H1 (cell line): Measurements from ENCODE around the gene FGL2. TPM values are rescaled to one million over a fixed set of nuclear protein-coding genes. Genes with fewer than 3 reads are reported as not detected.

Experiments
- CTCF ChIA-PET: fragments of 300-600 bp; sonication (Branson Sonifier 250); formaldehyde crosslinking; loops from one replicate; lab custom pipeline; 2021; ENCODE audit not compliant: partially characterized antibody; lab: Charles Lee
- POLR2A ChIA-PET: fragments of 300-600 bp; sonication (Branson Sonifier 250); formaldehyde crosslinking; loops from one replicate; lab custom pipeline; 2021; ENCODE audit warnings: inconsistent platforms; ENCODE audit not compliant: partially characterized antibody; lab: Charles Lee
- DNase-seq, 2 experiments: peaks; one replicate each; pipeline versions ENCODE4 v3.0.0 to v3.0.0-alpha.2; 2010 to 2022; ENCODE audit warnings: low spot score in 2 of 2, low read depth in 1 of 2, mixed read lengths in 1 of 2
- FAIRE-seq: peaks from 2 replicates; lab custom pipeline; 2011; peaks lifted over from hg19 to GRCh38; lab: Jason Lieb, UNC
- H2AFZ ChIP-seq: 2 replicates; pipeline ENCODE4 v1.8.1; 2012; ENCODE audit warnings: low read length, inconsistent platforms
- H2AK5ac ChIP-seq: 2 replicates; pipeline ENCODE4 v1.6.1; 2013; ENCODE audit warnings: low read depth, low read length
- H2BK120ac ChIP-seq: replicated peaks from 2 replicates; pipeline ENCODE3; 2013; ENCODE audit warnings: low read depth, low read length, inconsistent platforms
- H2BK12ac ChIP-seq: 2 replicates; pipeline ENCODE4 v1.6.1; 2013; ENCODE audit warnings: low read depth, low read length
- H2BK15ac ChIP-seq: 2 replicates; pipeline ENCODE4 v1.6.1; 2013; ENCODE audit warnings: low read length
- H2BK20ac ChIP-seq: 2 replicates; pipeline ENCODE4 v1.6.1; 2013; ENCODE audit warnings: low read length
- H2BK5ac ChIP-seq: 2 replicates; pipeline ENCODE4 v1.6.1; 2013; ENCODE audit warnings: low read depth, low read length
- H3K14ac ChIP-seq: 2 replicates; pipeline ENCODE4 v1.6.1; 2013; ENCODE audit warnings: inconsistent platforms; ENCODE audit not compliant: insufficient read length
- H3K18ac ChIP-seq: 2 replicates; pipeline ENCODE4 v1.6.1; 2013; ENCODE audit warnings: low read length; ENCODE audit errors: extremely low read depth
- H3K23ac ChIP-seq: 2 replicates; pipeline ENCODE4 v1.6.1; 2013; ENCODE audit warnings: inconsistent platforms; ENCODE audit not compliant: insufficient read length
- H3K23me2 ChIP-seq: 2 replicates; pipeline ENCODE4 v1.6.1; 2013; ENCODE audit warnings: low read depth, low read length
- H3K27ac ChIP-seq: 2 replicates; pipeline ENCODE4 v1.6.1; 2011; ENCODE audit warnings: low read depth, low read length, inconsistent platforms
- H3K27me3 ChIP-seq, 4 experiments: replicated peaks in 1 of 4; 1 replicate in 1 of 4; 2 replicates in 3 of 4; pipeline versions ENCODE4 v1.6.1 to v1.8.1; 2011 to 2013; ENCODE audit warnings: low read length in 3 of 4, mild to moderate bottlenecking in 3 of 4, inconsistent platforms in 2 of 4, mixed read lengths in 2 of 4, moderate library complexity in 1 of 4; ENCODE audit not compliant: control insufficient read depth in 3 of 4, insufficient read depth in 3 of 4; ENCODE audit errors: extremely low read depth in 1 of 4
- H3K36me3 ChIP-seq, 4 experiments: 2 replicates each; pipeline versions ENCODE4 v1.6.1 to v1.8.1; 2011 to 2013; ENCODE audit warnings: mild to moderate bottlenecking in 4 of 4, low read length in 3 of 4, moderate library complexity in 2 of 4, control low read depth in 1 of 4, inconsistent platforms in 1 of 4; ENCODE audit not compliant: insufficient read depth in 4 of 4, control insufficient read depth in 2 of 4
- H3K4ac ChIP-seq: replicated peaks from 2 replicates; pipeline ENCODE3; 2013; ENCODE audit warnings: low read length, low read depth, mixed read lengths, inconsistent platforms; ENCODE audit not compliant: insufficient read length
- H3K4me1 ChIP-seq, 4 experiments: replicated peaks in 1 of 4; 1 replicate in 1 of 4; 2 replicates in 3 of 4; pipeline versions ENCODE4 v1.6.1 to v1.8.1; 2011 to 2013; ENCODE audit warnings: low read length in 3 of 4, inconsistent platforms in 2 of 4, mixed read lengths in 1 of 4; ENCODE audit not compliant: insufficient read depth in 4 of 4, control insufficient read depth in 3 of 4
- H3K4me2 ChIP-seq, 2 experiments: 2 replicates each; pipeline versions ENCODE4 v1.6.1 to v1.8.1; 2011 to 2013; ENCODE audit warnings: low read depth in 2 of 2, low read length in 2 of 2, control low read depth in 1 of 2, inconsistent platforms in 1 of 2, mild to moderate bottlenecking in 1 of 2; ENCODE audit not compliant: insufficient read depth in 1 of 2
- H3K4me3 ChIP-seq, 4 experiments: fragments of 200-600, 300-600 bp in 1 of 4; sonication (generic), shearing (Covaris generic), sonication (Bioruptor Twin) in 1 of 4; 2 replicates each; pipeline versions ENCODE4 v1.5.1 to v1.8.1; 2011 to 2016; ENCODE audit warnings: low read length in 4 of 4, low read depth in 3 of 4, control low read depth in 2 of 4, inconsistent platforms in 2 of 4, mild to moderate bottlenecking in 2 of 4, mixed read lengths in 1 of 4, moderate library complexity in 1 of 4; ENCODE audit not compliant: insufficient read depth in 2 of 4; ENCODE audit errors: extremely low read depth in 1 of 4
- H3K56ac ChIP-seq: replicated peaks from 2 replicates; pipeline ENCODE3; 2013; ENCODE audit warnings: low read depth, mild to moderate bottlenecking, mixed read lengths, low read length, inconsistent platforms; ENCODE audit not compliant: insufficient read length
- H3K79me1 ChIP-seq: 2 replicates; pipeline ENCODE4 v1.6.1; 2013; ENCODE audit warnings: low read depth, low read length, control low read depth
- H3K79me2 ChIP-seq, 2 experiments: 2 replicates each; pipeline versions ENCODE4 v1.6.1 to v1.8.1; 2012 to 2013; ENCODE audit warnings: low read length in 2 of 2, mild to moderate bottlenecking in 2 of 2, inconsistent platforms in 1 of 2; ENCODE audit not compliant: insufficient read depth in 2 of 2, control insufficient read depth in 1 of 2
- H3K9ac ChIP-seq, 4 experiments: replicated peaks in 1 of 4; 1 replicate in 1 of 4; 2 replicates in 3 of 4; pipeline versions ENCODE4 v1.6.1 to v1.8.1; 2011 to 2013; ENCODE audit warnings: low read depth in 3 of 4, low read length in 3 of 4, control low read depth in 2 of 4, mild to moderate bottlenecking in 2 of 4, moderate library complexity in 2 of 4, inconsistent platforms in 1 of 4; ENCODE audit errors: extremely low read depth in 1 of 4
- H3K9me3 ChIP-seq, 2 experiments: 2 replicates each; pipeline versions ENCODE4 v1.6.1 to v1.8.1; 2012 to 2013; ENCODE audit warnings: mild to moderate bottlenecking in 2 of 2, moderate library complexity in 2 of 2, control low read depth in 1 of 2, inconsistent platforms in 1 of 2, low read depth in 1 of 2, low read length in 1 of 2, mixed read lengths in 1 of 2; ENCODE audit not compliant: insufficient read depth in 2 of 2
- H4K20me1 ChIP-seq, 2 experiments: replicated peaks in 1 of 2; 2 replicates each; pipeline versions ENCODE3 to v1.8.1; 2011 to 2013; ENCODE audit warnings: inconsistent platforms in 2 of 2, low read length in 2 of 2, mild to moderate bottlenecking in 1 of 2; ENCODE audit not compliant: insufficient read depth in 2 of 2, control insufficient read depth in 1 of 2
- H4K5ac ChIP-seq: 2 replicates; pipeline ENCODE4 v1.6.1; 2013; ENCODE audit warnings: low read length, low read depth, mixed read lengths, inconsistent platforms; ENCODE audit not compliant: insufficient read length
- H4K8ac ChIP-seq: 2 replicates; pipeline ENCODE4 v1.8.0; 2013; ENCODE audit warnings: mild to moderate bottlenecking, moderate library complexity, low read length, inconsistent platforms; ENCODE audit not compliant: insufficient read depth; ENCODE audit errors: extremely low read depth
- H4K91ac ChIP-seq: replicated peaks from 2 replicates; pipeline ENCODE3; 2013; ENCODE audit warnings: low read length, mixed read lengths, inconsistent platforms; ENCODE audit not compliant: insufficient read length
- BACH1 ChIP-seq: IDR thresholded peaks from 2 replicates; pipeline ENCODE4 v1.6.1; 2012; ENCODE audit warnings: low read length, improper control_type of control experiment
- BRCA1 ChIP-seq: IDR thresholded peaks from 2 replicates; pipeline ENCODE4 v1.6.1; 2012; ENCODE audit warnings: low read depth, low read length, improper control_type of control experiment
- EP300 ChIP-seq, 2 experiments: IDR thresholded peaks; 1 replicate in 1 of 2; 2 replicates in 1 of 2; pipeline ENCODE4 v1.6.1; 2011 to 2012; ENCODE audit warnings: low read depth in 2 of 2, low read length in 2 of 2, mild to moderate bottlenecking in 2 of 2, borderline replicate concordance in 1 of 2, inconsistent platforms in 1 of 2, moderate library complexity in 1 of 2
- GTF2F1 ChIP-seq: IDR thresholded peaks from 2 replicates; pipeline ENCODE4 v1.6.1; 2012; ENCODE audit warnings: low read depth, low read length, improper control_type of control experiment, borderline replicate concordance
- JUN ChIP-seq: IDR thresholded peaks from 2 replicates; pipeline ENCODE4 v1.6.1; 2011; ENCODE audit warnings: low read depth, mild to moderate bottlenecking, improper control_type of control experiment, low read length
- POLR2A ChIP-seq, 2 experiments: IDR thresholded peaks; 1 replicate in 1 of 2; 2 replicates in 1 of 2; pipeline ENCODE4 v1.6.1; 2011; ENCODE audit warnings: low read depth in 2 of 2, low read length in 2 of 2, mild to moderate bottlenecking in 2 of 2; ENCODE audit errors: control extremely low read depth in 1 of 2
- ZNF274 ChIP-seq: IDR thresholded peaks from 2 replicates; pipeline ENCODE4 v1.7.0; 2012; ENCODE audit warnings: low read length, borderline replicate concordance; ENCODE audit errors: extremely low read depth
- WGBS, 2 experiments: shearing (Covaris generic) in 1 of 2; methylation state at CpG; one replicate each; pipeline versions ENCODE4 v1.1.6 to v1.1.7; 2013 to 2015; ENCODE audit warnings: low lambda C conversion rate in 2 of 2, mixed read lengths in 2 of 2, inconsistent platforms in 1 of 2, low coverage in 1 of 2, missing lambda C conversion rate in 1 of 2; ENCODE audit not compliant: insufficient replicate concordance in 2 of 2, insufficient coverage in 1 of 2, insufficient read length in 1 of 2; ENCODE audit errors: extremely low coverage in 1 of 2, missing lambda C conversion rate in 1 of 2; 5-methylcytosine and 5-hydroxymethylcytosine counted together
- polyA plus RNA-seq, 7 experiments: library from polyadenylated mRNA; depleted of rRNA in 3 of 7; stranded (reverse) in 5 of 7; unstranded in 2 of 7; fragments of >200 nt in 5 of 7; fragments of 200-250 nt in 2 of 7; gene quantifications; 1 replicate in 5 of 7; 2 replicates in 1 of 7; 4 replicates in 1 of 7; pipeline versions ENCODE4 v1.2.1 to v1.2.3, GENCODE V29; 2011 to 2013; ENCODE audit warnings: missing spikeins in 2 of 7, mixed read lengths in 2 of 7
- total RNA-seq: library from RNA; stranded (reverse); fragmentation: NEBNext Ultra II Directional; extraction: Animal tissue kit (Norgen Biotek cat#: 25700); gene quantifications from 2 replicates; pipeline ENCODE4 v1.2.1, GENCODE V29; 2021

The FGL2 gene
- total and polyA plus RNA-seq, 2 of the 8 experiments (the other 6 are each of a cell fraction or from before 2014, with no cell fraction given), result not detected

GRCh38 chr7:77185866-77186265, 13.8 kb downstream of the FGL2 start:
- H3K23ac ChIP-seq, result no peak overlapping the region
- no peaks in the 10 kb centered on the region for H3K4me1 ChIP-seq
- CTCF ChIA-PET, result no interaction called here
- H2BK5ac ChIP-seq, result no peak overlapping the region
- no peak overlapping the region for H4K5ac ChIP-seq
- no peaks in the 10 kb centered on the region for H3K27me3 ChIP-seq
- H3K27ac ChIP-seq, result no peak overlapping the region
- H3K4me2 ChIP-seq, result no peak overlapping the region
- H3K14ac ChIP-seq, result no peak overlapping the region
- no peak overlapping the region for H2AK5ac ChIP-seq
- H3K9me3 ChIP-seq, result no peaks in the 10 kb centered on the region
- 97% methylated on average over 2 of the region's 2 CpGs; no CpG with 5 or more reads in 1 of the 2 experiments for WGBS, 2 experiments
- H2BK15ac ChIP-seq, result no peak overlapping the region
- no peaks in the 10 kb centered on the region for H3K79me2 ChIP-seq
- H2BK12ac ChIP-seq, result no peak overlapping the region
- no peak overlapping the region for H2BK120ac ChIP-seq
- no peak overlapping the region for H3K9ac ChIP-seq
- no peaks in the 10 kb centered on the region for H4K20me1 ChIP-seq
- H3K18ac ChIP-seq, result no peak overlapping the region
- H2AFZ ChIP-seq, result no peak overlapping the region
- DNase-seq, result no peak
- FAIRE-seq, result no peak
- H3K36me3 ChIP-seq, result no peaks in the 10 kb centered on the region
- no peaks in the 10 kb centered on the region for H3K23me2 ChIP-seq
- no peak overlapping the region for H3K4ac ChIP-seq
- H4K8ac ChIP-seq, result no peak overlapping the region
- POLR2A ChIA-PET, result no interaction called here
- no peak overlapping the region for H4K91ac ChIP-seq
- H3K4me3 ChIP-seq, result no peak overlapping the region
- no peak overlapping the region for H3K56ac ChIP-seq
- no peaks in the 10 kb centered on the region for H3K79me1 ChIP-seq
- H2BK20ac ChIP-seq, result no peak overlapping the region
- TF ChIP-seq GTF2F1, result no peak
- no peak for TF ChIP-seq POLR2A (IDR thresholded peaks at IDR 0.05; ENCODE audit: control extremely low read depth in 1 of 2, low read depth in 2 of 2, low read length in 2 of 2)
- TF ChIP-seq BACH1, result no peak
- TF ChIP-seq JUN, result no peak
- no peak for TF ChIP-seq EP300 (IDR thresholded peaks at IDR 0.05; ENCODE audit: borderline replicate concordance in 1 of 2, low read depth in 2 of 2, low read length in 2 of 2)
- TF ChIP-seq BRCA1, result no peak
- no peak for TF ChIP-seq ZNF274
